ENCODE measurements around the gene POC1A. TPM values are rescaled to one million over a fixed set of nuclear protein-coding genes. Genes with fewer than 3 reads are reported as not detected.

POC1A gene
- total RNA-seq, 2 donors from 2014 or later: 2.5 to 5.3 TPM

GRCh38 chr3:52099001-52099401 is 55.2 kb downstream of the POC1A start:
- no peak for DNase-seq (ENCODE audit: low spot score)
- H3K27me3 ChIP-seq (replicated peaks; ENCODE audit: insufficient read depth): no peaks in the 10 kb centered on the region
- no peak overlapping the region for H3K4me3 ChIP-seq
- no peak overlapping the region for H3K27ac ChIP-seq
- intact Hi-C loops (cut with DNase I): no loop called here
- no peaks in the 10 kb centered on the region for H3K9me3 ChIP-seq
- TF ChIP-seq CTCF (IDR thresholded peaks at IDR 0.05) (no peak), POLR2A (IDR thresholded peaks at IDR 0.05) (no peak), POLR2AphosphoS5 (IDR thresholded peaks at IDR 0.05) (peak; percentile 37)
- no peaks in the 10 kb centered on the region for H3K4me1 ChIP-seq (replicated peaks)
- WGBS: 66% methylated on average over 3 of the region's 3 CpGs
- no peaks in the 10 kb centered on the region for H3K36me3 ChIP-seq

GRCh38 chr3:52097851-52098507 is 56.2 kb downstream of the POC1A start:
- H3K36me3 ChIP-seq: no peaks in the 10 kb centered on the region
- intact Hi-C loops (cut with DNase I): no loop called here
- no peak for DNase-seq (ENCODE audit: low spot score)
- TF ChIP-seq POLR2AphosphoS5 (IDR thresholded peaks at IDR 0.05) (no peak), POLR2A (IDR thresholded peaks at IDR 0.05) (no peak), CTCF (IDR thresholded peaks at IDR 0.05) (no peak)
- WGBS: 83% methylated on average over 2 of the region's 2 CpGs
- H3K4me3 ChIP-seq: no peak overlapping the region
- no peaks in the 10 kb centered on the region for H3K27me3 ChIP-seq (replicated peaks; ENCODE audit: insufficient read depth)
- no peak overlapping the region for H3K27ac ChIP-seq
- H3K9me3 ChIP-seq: no peaks in the 10 kb centered on the region
- no peaks in the 10 kb centered on the region for H3K4me1 ChIP-seq (replicated peaks)

- Histone ChIP-seq H3K36me3 (no peaks in the 10 kb centered on the region), H3K4me3 (no peak overlapping the region), H3K27ac (no peak overlapping the region), H3K9me3 (no peaks in the 10 kb centered on the region), H3K27me3 (replicated peaks; ENCODE audit: insufficient read depth) (no peaks in the 10 kb centered on the region), H3K4me1 (replicated peaks) (no peaks in the 10 kb centered on the region)
- intact Hi-C loops (cut with DNase I): no loop called here
- no peak for DNase-seq (ENCODE audit: low spot score)
- TF ChIP-seq POLR2A (IDR thresholded peaks at IDR 0.05) (no peak), CTCF (IDR thresholded peaks at IDR 0.05) (no peak), POLR2AphosphoS5 (IDR thresholded peaks at IDR 0.05) (no peak)
- 96% methylated on average over 8 of the region's 8 CpGs for WGBS
Observed at GRCh38 chr3:52095990-52096775, 58.0 kb downstream of the POC1A start.

- WGBS: 97% methylated on average over 11 of the region's 11 CpGs
- Histone ChIP-seq H3K4me3 (no peak overlapping the region), H3K27me3 (replicated peaks; ENCODE audit: insufficient read depth) (no peaks in the 10 kb centered on the region), H3K36me3 (no peaks in the 10 kb centered on the region), H3K4me1 (replicated peaks) (no peaks in the 10 kb centered on the region), H3K9me3 (no peaks in the 10 kb centered on the region), H3K27ac (no peak overlapping the region)
- TF ChIP-seq POLR2AphosphoS5 (IDR thresholded peaks at IDR 0.05) (no peak), POLR2A (IDR thresholded peaks at IDR 0.05) (no peak), CTCF (IDR thresholded peaks at IDR 0.05) (no peak)
- no peak for DNase-seq (ENCODE audit: low spot score)
- intact Hi-C loops (cut with DNase I): no loop called here
Observed at GRCh38 chr3:52094571-52095485, 59.4 kb downstream of the POC1A start.
